ENCODE measurements around the gene XIRP2. TPM values are rescaled to one million over a fixed set of nuclear protein-coding genes. Genes with fewer than 3 reads are reported as not detected.

XIRP2 gene
- total RNA-seq, 1 experiment from 2014 or later, result not detected

DNA sequence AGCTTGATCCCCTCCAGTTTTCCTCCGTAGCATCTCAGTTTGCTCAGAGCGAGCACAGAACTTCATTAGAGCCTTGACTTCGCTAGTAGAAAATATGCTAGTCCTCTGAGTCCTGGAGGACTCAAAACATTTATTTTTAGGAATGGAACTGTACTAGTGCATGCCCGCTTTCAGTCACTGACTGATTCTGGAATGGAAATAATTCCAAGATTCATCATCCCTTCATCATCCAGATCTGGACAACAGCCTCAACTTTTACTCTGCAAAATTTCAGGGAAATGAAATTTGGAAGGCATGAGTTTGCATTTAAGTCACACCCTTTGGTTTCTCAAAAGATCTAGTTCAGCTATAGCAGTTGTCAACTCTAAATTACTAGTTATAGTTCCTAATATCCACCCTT, 304.6 kb downstream of the XIRP2 start:
- Histone ChIP-seq H3K36me3 (replicated peaks; ENCODE audit: control insufficient read depth, insufficient read depth, low read length) (no peaks in the 10 kb centered on the region), H3K4me3 (ENCODE audit: insufficient read depth, low read depth, low read length) (no peak overlapping the region), H3K27me3 (ENCODE audit: control insufficient read depth, insufficient read depth, low read length) (no peaks in the 10 kb centered on the region)
- no peak for DNase-seq

DNA sequence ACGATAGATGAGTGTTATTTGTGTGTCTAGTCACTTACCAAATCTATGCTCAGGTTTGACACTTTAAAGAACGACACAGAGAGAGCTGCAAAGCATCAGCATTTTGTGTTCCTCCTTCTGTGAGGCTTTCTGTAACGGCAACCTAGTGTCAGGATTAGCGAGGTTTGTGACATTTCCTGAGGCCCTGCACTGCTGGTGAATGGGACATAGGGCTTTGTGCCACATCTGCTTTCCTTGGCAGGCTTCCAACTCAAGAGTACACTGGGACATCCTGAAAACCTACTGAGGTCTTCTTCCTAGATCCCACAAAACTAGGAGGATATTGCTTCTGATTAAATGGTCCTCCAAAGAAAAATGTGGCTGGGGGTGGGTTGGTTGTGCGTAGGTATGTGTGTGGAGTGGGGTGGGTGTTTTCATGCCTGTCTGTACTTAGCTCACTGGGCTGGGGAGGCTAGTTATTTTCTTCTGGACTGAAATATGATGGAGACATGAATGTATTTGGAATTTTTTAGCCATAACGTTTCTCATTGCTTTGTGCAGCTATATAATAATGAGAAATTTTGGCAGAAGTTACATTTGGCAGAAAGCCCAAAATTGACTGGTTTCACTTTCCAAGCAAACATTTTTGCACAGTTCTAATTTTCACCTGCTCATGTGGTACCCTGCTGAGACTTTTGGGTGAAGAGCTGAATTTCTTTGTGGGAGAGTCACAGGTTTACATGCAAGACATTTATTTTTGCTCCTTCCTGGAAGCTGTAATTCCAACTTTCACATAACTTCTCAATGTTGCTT, 308.4 kb downstream of the XIRP2 start:
- no peaks in the 10 kb centered on the region for H3K27me3 ChIP-seq (ENCODE audit: control insufficient read depth, insufficient read depth, low read length)
- H3K4me3 ChIP-seq (ENCODE audit: insufficient read depth, low read depth, low read length), result no peak overlapping the region
- H3K36me3 ChIP-seq (replicated peaks; ENCODE audit: control insufficient read depth, insufficient read depth, low read length), result no peaks in the 10 kb centered on the region
- DNase-seq, result no peak

DNA sequence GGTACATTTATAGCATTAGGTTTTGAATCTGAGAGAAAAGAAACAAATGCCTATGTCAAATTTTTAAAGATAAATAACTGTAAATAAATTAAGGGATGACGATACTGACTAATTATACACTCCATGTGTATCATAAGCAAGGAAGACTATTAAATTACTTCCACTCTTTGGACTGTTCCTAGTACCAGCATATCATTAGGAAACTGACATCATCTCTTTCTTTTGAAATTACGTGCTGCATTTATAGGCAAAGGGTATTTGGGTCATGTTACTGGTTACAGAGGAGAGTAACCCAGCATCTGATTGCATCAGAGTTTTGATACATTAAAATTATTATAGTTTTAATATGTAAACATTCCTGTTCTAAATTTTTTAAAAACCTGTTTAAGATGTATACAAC, 309.7 kb downstream of the XIRP2 start:
- Histone ChIP-seq H3K36me3 (replicated peaks; ENCODE audit: control insufficient read depth, insufficient read depth, low read length) (no peaks in the 10 kb centered on the region), H3K4me3 (ENCODE audit: insufficient read depth, low read depth, low read length) (no peak overlapping the region), H3K27me3 (ENCODE audit: control insufficient read depth, insufficient read depth, low read length) (no peaks in the 10 kb centered on the region)
- DNase-seq, result no peak

DNA sequence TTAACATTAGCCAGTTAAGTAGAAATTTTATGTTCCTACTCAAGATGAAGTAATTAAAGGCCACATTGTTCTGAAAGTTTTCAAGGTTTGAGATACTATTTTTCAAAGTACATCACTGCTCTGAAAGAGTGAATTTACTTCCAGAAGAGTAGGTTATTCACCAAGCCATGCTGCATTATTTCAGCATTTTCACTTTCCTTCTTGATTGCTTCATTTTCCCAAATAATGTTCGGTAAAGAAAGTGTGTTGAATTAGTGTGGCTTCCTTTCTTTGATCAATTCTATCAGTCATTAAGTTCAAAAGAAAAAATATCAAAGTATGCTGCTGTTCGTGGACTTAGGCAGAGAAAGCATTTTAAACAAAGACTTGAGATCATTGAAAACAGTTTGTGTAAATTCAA, 310.3 kb downstream of the XIRP2 start:
- Histone ChIP-seq H3K36me3 (replicated peaks; ENCODE audit: control insufficient read depth, insufficient read depth, low read length) (no peaks in the 10 kb centered on the region), H3K4me3 (ENCODE audit: insufficient read depth, low read depth, low read length) (no peak overlapping the region)
- no peak for DNase-seq

DNA sequence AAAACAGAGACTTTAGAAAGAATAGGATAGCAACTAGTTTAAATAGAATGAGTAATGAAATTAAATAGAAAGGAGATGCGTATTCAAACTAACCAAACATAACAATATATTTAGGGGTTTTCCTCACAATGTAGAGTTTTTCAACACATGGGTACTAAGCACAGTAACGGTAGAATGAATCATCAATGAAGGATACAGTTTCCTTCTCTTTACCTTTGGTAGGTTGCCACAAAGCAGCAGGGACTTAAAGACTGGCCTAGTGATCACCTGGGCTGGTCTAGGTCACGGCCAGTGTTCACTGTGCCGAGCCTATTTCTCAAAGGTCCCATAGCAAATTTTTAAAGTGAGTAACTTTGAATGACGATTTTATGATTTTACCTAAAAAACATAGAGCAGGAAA, 311.7 kb downstream of the XIRP2 start:
- no peaks in the 10 kb centered on the region for H3K36me3 ChIP-seq (replicated peaks; ENCODE audit: control insufficient read depth, insufficient read depth, low read length)
- no peak for DNase-seq
- no peak overlapping the region for H3K4me3 ChIP-seq (ENCODE audit: insufficient read depth, low read depth, low read length)
- H3K27me3 ChIP-seq (ENCODE audit: control insufficient read depth, insufficient read depth, low read length), result no peaks in the 10 kb centered on the region

More for the DNA sequence above, 310.3 kb downstream of the XIRP2 start:
- H3K27me3 ChIP-seq (ENCODE audit: control insufficient read depth, insufficient read depth, low read length), result no peaks in the 10 kb centered on the region

DNA sequence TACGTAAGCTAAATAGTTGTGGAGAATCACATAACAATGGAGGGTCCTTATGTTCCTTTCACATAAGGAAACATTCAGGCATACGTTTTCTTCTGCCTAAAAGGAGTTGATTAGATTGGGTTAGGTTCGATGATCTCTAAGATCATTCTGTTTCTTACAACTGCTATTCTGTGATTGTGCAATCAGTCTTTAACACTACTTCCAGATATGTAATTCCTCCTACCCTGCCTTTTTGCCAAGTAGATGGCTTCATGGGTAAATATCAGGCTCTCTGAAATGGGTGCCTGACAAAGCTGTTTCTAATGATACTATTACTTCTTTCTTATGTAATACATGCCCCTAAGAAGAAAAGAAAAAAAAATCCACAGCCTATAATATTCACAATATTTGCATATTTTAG, 321.5 kb downstream of the XIRP2 start:
- Histone ChIP-seq H3K36me3 (replicated peaks; ENCODE audit: control insufficient read depth, insufficient read depth, low read length) (no peaks in the 10 kb centered on the region), H3K4me3 (ENCODE audit: insufficient read depth, low read depth, low read length) (no peak overlapping the region), H3K27me3 (ENCODE audit: control insufficient read depth, insufficient read depth, low read length) (no peaks in the 10 kb centered on the region)
- DNase-seq, result no peak

DNA sequence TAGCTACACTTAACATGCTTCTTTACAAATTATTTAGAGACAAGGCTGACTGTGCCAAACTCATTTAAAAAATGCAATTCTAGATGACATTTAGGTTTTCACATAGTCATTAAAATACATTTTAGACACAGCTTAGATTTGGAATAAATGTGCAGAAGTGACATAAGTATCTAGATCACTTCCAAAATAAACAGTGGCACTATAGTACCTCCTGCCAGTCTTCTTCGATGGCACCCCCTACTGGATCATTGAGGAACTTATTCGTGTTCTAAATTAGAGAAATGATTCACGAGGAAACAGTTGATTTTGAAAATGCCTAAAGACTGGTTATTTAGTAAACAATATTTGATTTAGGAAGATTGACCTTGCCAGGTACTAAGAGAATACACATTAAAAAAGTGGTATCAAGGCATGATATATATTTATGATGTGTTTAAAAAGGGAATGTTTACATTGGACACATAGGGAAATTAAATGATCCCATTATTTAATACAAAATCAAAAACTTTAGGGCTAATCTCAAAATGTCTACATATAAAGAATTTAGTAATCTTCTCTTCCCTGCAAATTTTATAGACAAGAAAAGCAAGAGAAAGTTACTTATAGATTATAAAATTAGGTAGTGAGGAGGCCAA, 323.9 kb downstream of the XIRP2 start:
- no peak overlapping the region for H3K4me3 ChIP-seq (ENCODE audit: insufficient read depth, low read depth, low read length)
- H3K36me3 ChIP-seq (replicated peaks; ENCODE audit: control insufficient read depth, insufficient read depth, low read length), result no peaks in the 10 kb centered on the region
- DNase-seq, result peak; percentile 32
- H3K27me3 ChIP-seq (ENCODE audit: control insufficient read depth, insufficient read depth, low read length), result no peaks in the 10 kb centered on the region

DNA sequence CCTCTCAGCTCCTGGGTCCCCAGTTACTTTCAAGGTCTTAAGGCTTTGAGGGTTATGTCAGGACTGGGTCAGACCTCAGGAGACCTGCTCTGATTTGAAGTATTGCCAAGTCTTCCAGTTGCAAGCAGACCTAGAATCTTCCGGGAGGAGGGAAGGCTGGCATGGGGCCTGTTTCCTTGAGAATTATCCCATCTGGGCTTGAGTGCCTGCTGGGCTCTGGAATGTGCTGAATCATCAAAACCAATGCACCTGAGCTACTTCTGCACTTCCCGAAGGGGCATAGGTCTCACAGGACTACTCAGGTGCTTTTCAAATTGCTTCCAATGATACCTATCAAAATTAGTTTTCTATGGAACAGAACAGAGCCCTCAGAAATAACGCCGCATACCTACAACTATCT, 327.3 kb downstream of the XIRP2 start:
- H3K4me3 ChIP-seq (ENCODE audit: insufficient read depth, low read depth, low read length), result no peak overlapping the region
- DNase-seq, result peak; percentile 20
- no peaks in the 10 kb centered on the region for H3K27me3 ChIP-seq (ENCODE audit: control insufficient read depth, insufficient read depth, low read length)
- H3K36me3 ChIP-seq (replicated peaks; ENCODE audit: control insufficient read depth, insufficient read depth, low read length), result no peaks in the 10 kb centered on the region

DNA sequence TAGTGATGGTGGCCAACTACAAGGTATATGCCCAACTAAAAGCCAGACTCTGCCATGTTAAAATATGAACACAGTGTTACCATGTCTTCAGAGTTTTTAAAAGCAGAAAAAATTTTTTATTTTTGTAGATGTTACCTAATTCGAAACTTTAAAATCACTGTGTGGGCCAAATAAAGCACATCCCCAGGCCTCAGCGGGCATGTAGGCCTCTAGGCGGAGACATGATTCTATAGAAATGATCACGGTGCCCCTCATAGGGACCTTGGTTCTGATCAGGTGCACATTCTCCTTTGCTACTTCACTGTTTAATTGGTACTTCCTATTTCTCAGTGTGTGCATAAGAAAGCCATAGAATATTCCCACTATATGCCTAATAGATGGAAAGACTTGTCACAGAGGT, 349.2 kb downstream of the XIRP2 start:
- no peak overlapping the region for H3K4me3 ChIP-seq (ENCODE audit: insufficient read depth, low read depth, low read length)

DNA sequence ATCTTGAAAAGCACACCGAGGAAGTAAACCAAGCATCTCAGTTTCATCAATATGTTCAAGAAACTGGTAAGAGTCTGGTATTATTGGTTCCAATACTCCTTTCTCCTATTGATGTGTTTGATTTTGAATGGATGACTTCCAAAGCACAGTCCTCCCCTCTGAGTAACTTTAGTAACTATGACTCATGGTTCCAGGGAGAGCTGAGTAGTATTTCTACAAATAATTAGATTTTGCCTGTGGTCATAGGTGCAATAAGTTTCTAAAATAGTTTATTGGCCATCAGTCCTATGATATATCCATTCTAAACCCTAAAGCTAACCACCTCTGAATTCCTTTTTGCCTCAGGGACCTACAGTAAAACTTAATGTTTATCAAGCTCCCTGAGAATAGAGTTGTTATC, 352.4 kb downstream of the XIRP2 start:
- no peak for DNase-seq
- no peak overlapping the region for H3K4me3 ChIP-seq (ENCODE audit: insufficient read depth, low read depth, low read length)
- no peaks in the 10 kb centered on the region for H3K27me3 ChIP-seq (ENCODE audit: control insufficient read depth, insufficient read depth, low read length)
- no peaks in the 10 kb centered on the region for H3K36me3 ChIP-seq (replicated peaks; ENCODE audit: control insufficient read depth, insufficient read depth, low read length)

More for the DNA sequence above, 349.2 kb downstream of the XIRP2 start:
- DNase-seq, result peak; percentile 24
- Histone ChIP-seq H3K27me3 (ENCODE audit: control insufficient read depth, insufficient read depth, low read length) (no peaks in the 10 kb centered on the region), H3K36me3 (replicated peaks; ENCODE audit: control insufficient read depth, insufficient read depth, low read length) (no peaks in the 10 kb centered on the region)

DNA sequence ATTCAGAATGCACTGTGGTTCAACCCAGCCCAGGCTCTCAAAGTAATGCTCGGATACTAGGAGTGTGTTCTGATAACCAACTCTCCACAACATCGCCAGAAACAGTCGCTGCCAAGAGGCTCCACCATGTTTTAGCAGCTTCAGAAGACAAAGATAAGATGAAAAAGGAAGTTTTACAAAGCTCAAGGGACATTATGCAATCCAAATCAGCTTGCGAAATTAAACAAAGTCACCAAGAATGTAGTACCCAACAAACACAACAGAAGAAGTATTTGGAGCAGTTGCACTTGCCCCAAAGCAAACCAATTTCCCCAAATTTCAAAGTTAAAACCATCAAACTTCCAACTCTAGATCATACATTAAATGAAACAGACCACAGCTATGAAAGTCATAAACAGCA, 360.9 kb downstream of the XIRP2 start:
- no peak overlapping the region for H3K4me3 ChIP-seq (ENCODE audit: insufficient read depth, low read depth, low read length)
- H3K36me3 ChIP-seq (replicated peaks; ENCODE audit: control insufficient read depth, insufficient read depth, low read length), result no peaks in the 10 kb centered on the region
- DNase-seq, result no peak
- H3K27me3 ChIP-seq (ENCODE audit: control insufficient read depth, insufficient read depth, low read length), result no peaks in the 10 kb centered on the region

DNA sequence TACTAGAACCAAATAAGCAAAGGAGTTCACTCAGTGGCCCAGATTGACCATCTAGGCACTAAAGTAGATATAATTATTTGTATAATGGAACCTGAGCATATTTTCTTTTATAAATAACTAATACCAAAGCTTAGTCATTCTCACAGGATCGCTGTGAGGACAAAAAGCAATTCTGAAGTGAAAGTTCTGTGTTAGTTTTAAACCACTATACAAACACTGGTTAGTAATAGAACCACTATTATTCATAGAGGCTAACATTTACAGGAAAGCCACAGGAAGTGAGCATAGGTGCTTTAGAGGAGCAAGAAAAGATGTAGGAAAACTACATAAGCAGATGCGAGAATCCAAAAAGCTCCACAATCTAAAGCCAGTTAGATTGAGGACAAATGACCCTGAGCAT, 364.7 kb downstream of the XIRP2 start:
- Histone ChIP-seq H3K4me3 (ENCODE audit: insufficient read depth, low read depth, low read length) (no peak overlapping the region), H3K36me3 (replicated peaks; ENCODE audit: control insufficient read depth, insufficient read depth, low read length) (no peaks in the 10 kb centered on the region), H3K27me3 (ENCODE audit: control insufficient read depth, insufficient read depth, low read length) (no peaks in the 10 kb centered on the region)
- no peak for DNase-seq

DNA sequence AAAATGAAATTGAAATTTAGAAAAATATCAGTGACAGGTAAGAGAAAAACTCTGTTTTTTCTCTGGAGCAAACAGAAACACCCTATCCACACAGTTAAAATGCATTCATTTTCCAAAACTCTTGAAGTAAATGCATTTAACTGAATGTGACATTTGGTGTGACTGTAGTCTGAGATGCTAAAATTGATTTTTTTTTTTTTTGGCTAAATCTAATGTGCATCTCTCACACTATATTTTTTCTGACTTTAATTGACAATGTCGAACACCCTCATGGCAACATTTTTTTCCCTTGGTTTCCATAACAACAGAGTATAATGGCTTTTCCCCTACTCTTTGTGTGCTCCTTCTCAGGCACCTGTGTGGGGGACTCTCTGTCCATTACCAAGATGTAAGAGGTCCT, 366.4 kb downstream of the XIRP2 start:
- no peak overlapping the region for H3K4me3 ChIP-seq (ENCODE audit: insufficient read depth, low read depth, low read length)
- no peak for DNase-seq
- no peaks in the 10 kb centered on the region for H3K36me3 ChIP-seq (replicated peaks; ENCODE audit: control insufficient read depth, insufficient read depth, low read length)
- H3K27me3 ChIP-seq (ENCODE audit: control insufficient read depth, insufficient read depth, low read length), result no peaks in the 10 kb centered on the region

DNA sequence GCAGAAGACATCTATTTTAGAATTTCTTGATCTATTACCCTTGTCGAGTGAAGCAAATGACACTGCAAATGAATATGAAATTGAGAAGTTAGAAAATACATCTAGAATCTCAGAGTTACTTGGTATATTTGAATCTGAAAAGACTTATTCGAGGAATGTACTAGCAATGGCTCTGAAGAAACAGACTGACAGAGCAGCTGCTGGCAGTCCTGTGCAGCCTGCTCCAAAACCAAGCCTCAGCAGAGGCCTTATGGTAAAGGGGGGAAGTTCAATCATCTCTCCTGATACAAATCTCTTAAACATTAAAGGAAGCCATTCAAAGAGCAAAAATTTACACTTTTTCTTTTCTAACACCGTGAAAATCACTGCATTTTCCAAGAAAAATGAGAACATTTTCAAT, 370.4 kb downstream of the XIRP2 start:
- no peak for DNase-seq
- H3K36me3 ChIP-seq (replicated peaks; ENCODE audit: control insufficient read depth, insufficient read depth, low read length), result no peaks in the 10 kb centered on the region
- H3K4me3 ChIP-seq (ENCODE audit: insufficient read depth, low read depth, low read length), result no peak overlapping the region
- H3K27me3 ChIP-seq (ENCODE audit: control insufficient read depth, insufficient read depth, low read length), result no peaks in the 10 kb centered on the region

DNA sequence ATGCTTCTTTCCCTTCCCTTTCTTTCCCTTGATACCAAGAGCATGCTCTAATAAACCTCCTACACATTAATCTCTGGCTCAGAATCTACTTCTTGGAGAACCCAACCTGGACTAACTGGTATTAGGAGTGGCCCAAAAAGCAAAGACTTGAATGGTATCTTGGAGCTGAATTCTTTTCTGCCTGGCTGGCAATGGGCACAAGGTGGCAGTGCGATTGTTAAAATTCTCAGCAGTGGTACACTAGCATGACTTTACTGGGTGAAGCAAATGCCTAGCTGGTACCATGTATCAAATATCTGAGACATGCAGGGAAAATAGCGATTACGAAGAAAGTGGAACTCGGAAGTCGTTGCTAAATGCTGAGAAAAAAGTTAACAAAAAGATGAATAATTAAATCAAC, 376.1 kb downstream of the XIRP2 start:
- no peak overlapping the region for H3K4me3 ChIP-seq (ENCODE audit: insufficient read depth, low read depth, low read length)
- no peaks in the 10 kb centered on the region for H3K27me3 ChIP-seq (ENCODE audit: control insufficient read depth, insufficient read depth, low read length)
- peak; percentile 12 for DNase-seq
- 0 out of 2 replicates have a peak, but pooled peaks cover 1% of the 10 kb centered on the region for H3K36me3 ChIP-seq (replicated peaks; ENCODE audit: control insufficient read depth, insufficient read depth, low read length)

All from H7 (cell line).